Activated naive CD4-positive, alpha-beta T cell treated with anti-CD3 and anti-CD28 coated beads for 36 hours (primary cell): ENCODE measurements around the gene RBBP9. TPM values are rescaled to one million over a fixed set of nuclear protein-coding genes. Genes with fewer than 3 reads are reported as not detected.
A peak's percentile ranks its signal among the peaks of the same experiment; 100 is the strongest.

Experiments used
- CTCF ChIA-PET: fragments of 350-600 bp; sonication (Branson Sonifier 250); formaldehyde crosslinking; loops from one replicate; lab custom pipeline; 2021; ENCODE audit warnings: antibody characterized with exemption; lab: Charles Lee
- DNase-seq: peaks from one replicate; pipeline ENCODE4 v3.0.0-alpha.2; 2020
- H3K27ac Mint-ChIP-seq: one replicate; pipeline ENCODE4 v1.8.0; 2021; ENCODE audit warnings: mild to moderate bottlenecking, mixed read lengths
- H3K27me3 Mint-ChIP-seq: one replicate; pipeline ENCODE4 v1.8.0; 2021; ENCODE audit warnings: low read depth, mixed read lengths
- H3K36me3 Mint-ChIP-seq: one replicate; pipeline ENCODE4 v1.8.0; 2021; ENCODE audit warnings: low read depth, mixed read lengths
- H3K4me1 Mint-ChIP-seq: one replicate; pipeline ENCODE4 v1.8.0; 2021; ENCODE audit warnings: low read depth, mixed read lengths
- H3K4me3 Mint-ChIP-seq: one replicate; pipeline ENCODE4 v1.8.0; 2021; ENCODE audit warnings: mild to moderate bottlenecking, moderate library complexity, mixed read lengths
- H3K9me3 Mint-ChIP-seq: one replicate; pipeline ENCODE4 v1.8.0; 2021; ENCODE audit warnings: mixed read lengths
- intact Hi-C: fragments of 100-400 bp; cut with micrococcal nuclease; formaldehyde crosslinking; loops from one replicate; pipeline ENCODE4 v1.15.1; 2023
- total RNA-seq, 2 experiments: library from RNA; stranded (reverse); gene quantifications; one replicate each; pipeline ENCODE4 v1.2.3, GENCODE V29; 2021

Gene RBBP9
- 10 to 100 TPM; 17.3 to 18.1 TPM for total RNA-seq

DNA sequence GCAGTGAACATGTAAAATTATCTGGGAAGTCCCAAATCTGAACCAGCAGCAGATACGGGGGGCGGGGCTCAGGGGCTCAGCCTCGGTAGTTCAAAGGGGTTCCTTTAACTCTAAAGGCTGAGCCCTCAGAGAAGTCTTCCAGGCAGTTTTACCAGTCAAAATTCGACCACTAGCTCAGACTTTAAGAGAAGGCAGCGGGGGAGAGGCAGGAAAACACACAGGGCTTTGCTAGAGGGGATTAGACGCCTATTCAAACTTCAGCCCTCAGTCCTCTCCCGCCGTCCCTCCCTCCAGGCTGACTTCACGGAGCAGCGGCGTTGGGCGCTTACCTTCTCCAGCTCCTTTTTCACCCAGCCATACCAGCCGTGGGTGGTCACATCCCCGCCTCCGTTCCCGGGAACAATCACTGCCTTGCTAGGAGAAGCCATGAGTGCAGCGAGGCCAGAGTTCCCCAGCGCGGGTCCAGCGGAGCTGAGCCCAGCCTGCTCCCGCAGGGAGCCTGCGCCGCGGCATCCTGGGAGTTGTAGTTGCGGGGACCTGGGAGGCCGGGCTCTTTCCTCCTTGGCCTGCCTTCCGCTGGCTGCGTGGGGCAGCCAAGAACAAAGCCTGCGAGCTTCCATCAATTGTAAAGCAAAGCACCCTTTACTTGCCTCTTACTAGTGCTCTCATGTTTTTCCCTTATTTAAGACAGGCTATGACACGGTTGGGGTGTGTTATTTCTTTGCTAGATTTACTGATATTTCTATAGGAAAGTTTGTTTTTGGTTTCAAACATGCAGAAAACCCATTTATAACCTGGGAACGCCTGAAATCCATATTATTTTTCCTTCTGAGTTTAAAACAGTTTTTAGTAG lies at the start of gene RBBP9:
Gene RBBP9, minus strand, starts transcription at position 486 of the 853 bp plus-strand sequence. Its CDS starts 58 bp downstream, at position 428.
- no peaks in the 10 kb centered on the region for H3K9me3 Mint-ChIP-seq
- peak within 1 kb of the TSS; percentile 91 for H3K4me3 Mint-ChIP-seq
- intact Hi-C loops: loop anchor here (1.0 to 5.0 kb wide), 8 partner anchors 10 to 1770 kb away; partner anchors contain the start of genes DZANK1, MGME1, POLR3F and SEC23B
- peaks cover 8% of the 10 kb centered on the region for H3K36me3 Mint-ChIP-seq
- DNase-seq: peak; percentile 88
- H3K4me1 Mint-ChIP-seq: peaks cover 11% of the 10 kb centered on the region
- no peaks in the 10 kb centered on the region for H3K27me3 Mint-ChIP-seq
- CTCF ChIA-PET: interaction anchor here (1.3 to 2.9 kb wide), 4 partner anchors 10 to 30 kb away, joined by 3 to 15 read pairs (median 5); partner anchors contain the start of genes DZANK1, POLR3F and SEC23B
- H3K27ac Mint-ChIP-seq: peak within 1 kb of the TSS; percentile 84

DNA sequence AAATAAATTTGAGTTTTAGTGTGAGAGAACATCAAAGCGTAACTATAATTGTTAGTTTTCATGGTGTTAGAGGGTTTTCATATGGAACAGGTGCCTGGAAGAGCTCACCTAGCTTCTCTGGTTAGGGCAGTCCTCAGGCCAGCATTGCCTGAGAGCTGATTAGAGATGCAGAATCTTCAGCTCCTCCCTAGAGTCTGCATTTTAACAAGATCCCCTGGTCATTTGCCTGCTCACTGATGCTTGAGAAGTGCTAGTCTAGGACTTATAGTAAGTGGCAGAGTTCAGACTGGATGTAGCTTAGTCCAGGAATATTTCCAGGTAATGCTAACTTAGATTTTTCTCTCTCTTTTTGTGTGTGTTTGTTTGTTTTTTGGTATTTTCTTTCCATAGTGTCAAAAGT lies 48.5 kb upstream of the RBBP9 start:
- no peaks in the 10 kb centered on the region for H3K27me3 Mint-ChIP-seq
- no peak overlapping the region for H3K27ac Mint-ChIP-seq
- H3K36me3 Mint-ChIP-seq: peaks cover 42% of the 10 kb centered on the region
- H3K9me3 Mint-ChIP-seq: no peaks in the 10 kb centered on the region
- H3K4me3 Mint-ChIP-seq: no peak overlapping the region
- CTCF ChIA-PET: no interaction called here
- no peaks in the 10 kb centered on the region for H3K4me1 Mint-ChIP-seq
- intact Hi-C loops: no loop called here
- DNase-seq: no peak

DNA sequence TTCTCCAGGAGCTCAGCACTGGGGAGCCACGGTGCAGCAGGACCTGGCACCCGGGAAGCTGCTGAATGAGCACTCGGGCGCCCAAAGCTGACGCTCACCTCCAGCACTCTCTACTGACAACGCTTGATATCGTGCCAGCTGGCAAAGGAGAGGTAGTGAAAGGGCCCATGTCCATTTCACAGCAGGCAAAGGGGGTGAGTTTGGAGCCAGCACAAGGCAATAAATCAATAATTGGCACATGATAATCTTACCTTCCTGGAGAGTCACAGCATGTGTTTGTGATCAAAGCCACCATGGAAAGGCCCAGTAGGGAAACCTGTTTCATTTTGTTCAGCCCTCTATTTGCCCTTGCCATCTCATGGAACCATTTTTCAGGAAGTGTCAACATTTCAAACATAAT lies 46.9 kb upstream of the RBBP9 start:
- CTCF ChIA-PET: no interaction called here

DNA sequence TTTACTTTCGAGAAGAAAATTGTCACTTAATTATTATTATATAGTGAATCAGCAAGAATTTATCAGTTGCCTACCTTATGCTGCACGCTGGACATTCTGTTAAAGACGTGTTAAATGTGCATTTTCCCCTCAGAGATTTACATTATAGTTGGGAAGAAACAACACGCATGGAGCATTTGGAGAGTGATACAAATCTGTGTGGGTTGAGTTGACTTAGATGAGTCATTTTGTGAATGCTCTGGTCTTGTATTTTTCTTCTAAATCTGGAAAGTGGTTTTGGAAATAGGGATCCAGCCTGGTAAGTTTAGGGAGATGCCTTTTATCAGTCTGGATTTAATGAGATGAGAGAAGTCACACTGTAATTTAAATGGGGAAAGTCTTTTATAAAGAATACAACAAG lies 46.2 kb upstream of the RBBP9 start:
- no peak overlapping the region for H3K27ac Mint-ChIP-seq

More for the DNA sequence above, 46.9 kb upstream of the RBBP9 start:
- Mint-ChIP-seq H3K9me3 (no peaks in the 10 kb centered on the region), H3K27me3 (no peaks in the 10 kb centered on the region), H3K4me1 (no peaks in the 10 kb centered on the region), H3K36me3 (peaks cover 46% of the 10 kb centered on the region), H3K27ac (no peak overlapping the region), H3K4me3 (no peak overlapping the region)
- intact Hi-C loops: no loop called here
- no peak for DNase-seq

DNA sequence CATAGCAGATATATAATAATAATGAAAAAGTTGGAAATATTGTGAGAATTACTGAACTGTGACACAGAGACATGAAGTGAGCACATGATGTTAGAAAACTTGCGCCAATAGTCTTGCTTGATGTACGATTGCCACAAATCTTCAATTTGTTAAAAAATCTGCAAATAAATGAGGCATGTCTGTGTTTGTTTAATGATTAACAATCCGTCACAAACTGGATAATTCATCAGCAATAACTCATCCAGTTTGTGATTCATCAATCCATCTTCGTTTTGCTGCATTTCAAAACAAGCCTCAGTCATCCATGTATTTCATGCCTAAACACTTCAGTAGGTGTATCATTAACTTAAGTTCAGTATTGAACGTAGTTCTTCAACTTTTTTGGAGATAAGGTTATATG lies 44.7 kb upstream of the RBBP9 start:
- no peaks in the 10 kb centered on the region for H3K27me3 Mint-ChIP-seq
- H3K4me3 Mint-ChIP-seq: no peak overlapping the region
- intact Hi-C loops: no loop called here
- peaks cover 45% of the 10 kb centered on the region for H3K36me3 Mint-ChIP-seq
- CTCF ChIA-PET: no interaction called here
- no peak overlapping the region for H3K27ac Mint-ChIP-seq
- no peak for DNase-seq
- no peaks in the 10 kb centered on the region for H3K4me1 Mint-ChIP-seq
- H3K9me3 Mint-ChIP-seq: no peaks in the 10 kb centered on the region

More for the DNA sequence above, 46.2 kb upstream of the RBBP9 start:
- DNase-seq: no peak
- Mint-ChIP-seq H3K9me3 (no peaks in the 10 kb centered on the region), H3K27me3 (no peaks in the 10 kb centered on the region), H3K36me3 (peaks cover 44% of the 10 kb centered on the region), H3K4me1 (no peaks in the 10 kb centered on the region), H3K4me3 (no peak overlapping the region)
- CTCF ChIA-PET: no interaction called here
- intact Hi-C loops: no loop called here

DNA sequence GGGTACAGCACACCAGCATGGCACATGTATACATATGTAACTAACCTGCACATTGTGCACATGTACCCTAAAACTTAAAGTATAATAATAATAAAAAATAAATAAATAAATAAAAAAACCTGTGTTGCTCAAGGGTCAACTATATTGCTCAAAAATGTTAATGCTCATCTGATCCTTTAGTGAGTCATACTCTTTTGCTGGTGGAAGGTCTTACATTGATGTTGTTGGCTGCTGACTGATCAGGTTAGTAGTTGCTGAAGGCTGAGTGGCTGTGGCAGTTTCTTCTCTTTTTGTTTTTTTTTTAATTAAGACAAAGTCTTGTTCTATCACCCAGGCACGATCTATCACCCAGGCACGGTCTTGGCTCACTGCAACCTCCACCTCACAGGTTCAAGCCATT lies 40.6 kb upstream of the RBBP9 start:
- no peaks in the 10 kb centered on the region for H3K27me3 Mint-ChIP-seq
- no peaks in the 10 kb centered on the region for H3K9me3 Mint-ChIP-seq
- CTCF ChIA-PET: no interaction called here
- intact Hi-C loops: no loop called here
- peaks cover 45% of the 10 kb centered on the region for H3K36me3 Mint-ChIP-seq
- DNase-seq: no peak
- no peaks in the 10 kb centered on the region for H3K4me1 Mint-ChIP-seq
- H3K4me3 Mint-ChIP-seq: no peak overlapping the region
- no peak overlapping the region for H3K27ac Mint-ChIP-seq

DNA sequence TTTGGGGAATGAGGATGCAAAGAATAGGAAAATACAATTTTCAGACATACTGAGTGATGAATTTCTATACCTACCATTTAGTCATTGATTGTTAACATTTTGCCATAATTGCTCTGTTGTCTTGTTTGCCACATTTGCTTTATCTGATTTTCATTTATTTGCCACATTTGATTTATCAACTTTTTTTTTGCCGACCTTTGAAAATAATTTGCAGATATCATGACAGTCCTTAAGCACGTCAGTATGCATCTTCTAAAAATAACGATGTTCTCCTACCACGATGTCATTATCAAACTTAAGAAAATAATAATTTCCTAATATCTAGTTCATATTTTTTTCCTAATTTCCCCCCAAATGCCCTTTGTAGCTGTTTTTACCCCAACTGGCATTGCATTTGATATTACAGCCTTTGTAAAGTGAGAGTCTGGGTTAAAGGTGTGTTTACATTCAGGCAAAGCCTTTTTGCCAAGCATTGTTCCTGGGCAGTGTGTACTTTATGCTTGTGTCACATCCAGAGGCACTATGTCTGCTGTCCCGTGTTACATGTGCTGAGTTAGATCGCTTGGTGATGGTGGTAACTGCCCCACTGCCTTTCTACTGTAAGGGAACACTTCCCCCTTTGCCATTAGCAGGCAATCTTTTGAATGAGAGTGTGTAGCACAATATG lies 37.1 kb upstream of the RBBP9 start:
- intact Hi-C loops: no loop called here
- H3K4me3 Mint-ChIP-seq: no peak overlapping the region
- no peaks in the 10 kb centered on the region for H3K9me3 Mint-ChIP-seq
- CTCF ChIA-PET: no interaction called here
- no peak for DNase-seq
- no peaks in the 10 kb centered on the region for H3K4me1 Mint-ChIP-seq
- H3K27me3 Mint-ChIP-seq: no peaks in the 10 kb centered on the region
- H3K36me3 Mint-ChIP-seq: peaks cover 61% of the 10 kb centered on the region
- H3K27ac Mint-ChIP-seq: no peak overlapping the region

DNA sequence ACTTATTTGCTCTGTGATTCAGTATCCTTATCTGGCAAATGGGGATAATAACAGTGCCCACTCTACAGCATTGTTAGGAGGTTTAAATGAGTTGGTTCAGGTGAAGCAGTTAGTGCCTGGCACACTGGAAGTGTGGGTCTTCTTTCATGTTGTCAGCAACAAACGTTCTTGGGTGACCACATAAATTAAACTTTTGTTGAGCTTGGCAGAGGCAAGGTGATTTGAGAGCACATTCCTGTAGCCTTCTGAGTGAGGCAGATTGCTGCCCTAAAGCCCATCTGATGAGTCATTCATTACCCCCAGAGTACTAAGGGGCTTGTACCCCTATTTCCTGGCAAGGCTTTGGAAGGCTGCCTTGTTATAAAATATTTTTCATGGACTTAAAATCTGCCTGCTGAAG lies 36.5 kb upstream of the RBBP9 start:
- Mint-ChIP-seq H3K27ac (no peak overlapping the region), H3K27me3 (no peaks in the 10 kb centered on the region), H3K4me1 (no peaks in the 10 kb centered on the region), H3K9me3 (no peaks in the 10 kb centered on the region), H3K4me3 (no peak overlapping the region), H3K36me3 (peaks cover 66% of the 10 kb centered on the region)
- intact Hi-C loops: no loop called here
- CTCF ChIA-PET: no interaction called here
- DNase-seq: no peak

DNA sequence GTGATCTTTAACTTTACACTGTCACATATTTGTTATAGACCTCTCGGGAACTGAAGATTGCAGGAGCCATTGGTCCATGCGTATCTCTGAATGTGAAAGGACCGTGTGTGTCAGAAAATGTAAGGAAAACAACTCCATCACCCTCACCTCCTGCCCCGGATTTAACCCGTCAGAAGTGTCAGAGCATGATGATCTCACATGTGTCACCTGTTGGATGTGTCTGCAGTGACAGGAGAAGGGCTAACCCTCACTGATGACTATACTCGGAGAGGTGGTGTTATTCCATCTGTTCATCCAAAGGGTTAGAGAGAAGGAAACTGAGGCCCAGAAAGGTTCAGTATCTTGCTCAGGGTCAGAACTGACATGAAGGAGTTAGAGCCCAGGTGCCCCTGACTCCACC lies 35.6 kb upstream of the RBBP9 start:
- H3K27ac Mint-ChIP-seq: no peak overlapping the region
- intact Hi-C loops: no loop called here
- no peaks in the 10 kb centered on the region for H3K27me3 Mint-ChIP-seq
- H3K9me3 Mint-ChIP-seq: no peaks in the 10 kb centered on the region
- H3K4me1 Mint-ChIP-seq: no peaks in the 10 kb centered on the region
- peaks cover 65% of the 10 kb centered on the region for H3K36me3 Mint-ChIP-seq
- no peak overlapping the region for H3K4me3 Mint-ChIP-seq
- DNase-seq: no peak
- CTCF ChIA-PET: no interaction called here

DNA sequence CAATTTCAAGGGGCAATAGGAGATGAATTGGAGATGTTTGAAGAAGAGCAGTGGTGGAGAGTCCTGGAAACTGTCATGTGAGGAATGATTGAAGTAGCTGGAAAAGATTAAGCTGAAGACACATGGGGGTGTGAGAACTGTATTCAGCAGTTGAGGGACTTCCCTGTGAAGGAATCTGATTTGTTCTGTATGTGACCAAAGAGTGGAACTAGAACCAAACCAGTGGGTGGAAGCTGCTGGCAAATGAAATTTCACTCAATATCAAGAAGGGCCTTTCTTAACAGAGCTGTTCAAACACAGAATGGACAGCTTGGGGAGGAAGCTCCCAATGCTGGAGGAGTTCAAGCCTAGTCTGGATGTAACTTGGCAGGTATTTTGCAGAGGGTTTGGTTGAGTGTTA lies 32.0 kb upstream of the RBBP9 start:
- Mint-ChIP-seq H3K4me1 (no peaks in the 10 kb centered on the region), H3K36me3 (peaks cover 64% of the 10 kb centered on the region), H3K9me3 (no peaks in the 10 kb centered on the region), H3K27ac (no peak overlapping the region), H3K4me3 (no peak overlapping the region), H3K27me3 (no peaks in the 10 kb centered on the region)
- DNase-seq: no peak
- intact Hi-C loops: no loop called here
- CTCF ChIA-PET: interaction anchor here (1.3 to 2.1 kb wide), 2 partner anchors 18 to 117 kb away, joined by 3 to 5 read pairs; no protein-coding TSS in a partner anchor

DNA sequence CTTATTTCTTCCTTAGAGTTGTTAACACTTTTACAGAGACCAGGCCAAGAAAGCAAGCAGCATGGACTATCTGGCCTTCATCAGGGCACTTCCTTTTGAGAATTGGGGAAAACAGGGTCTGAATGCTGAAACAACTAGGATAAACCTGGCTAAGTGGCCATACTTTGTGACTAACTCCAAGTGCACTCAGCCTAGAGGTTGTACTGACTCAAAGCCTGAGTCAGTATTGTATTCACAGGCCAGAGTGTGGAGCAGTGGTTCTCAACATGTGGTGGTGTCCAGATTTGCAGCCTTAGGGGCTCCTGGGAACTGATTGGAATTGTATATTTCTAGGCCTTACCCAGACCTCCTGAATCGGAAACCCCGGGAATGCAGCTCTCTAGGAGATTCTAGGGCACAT lies 30.8 kb upstream of the RBBP9 start:
- Mint-ChIP-seq H3K36me3 (peaks cover 60% of the 10 kb centered on the region), H3K4me3 (no peak overlapping the region), H3K27me3 (no peaks in the 10 kb centered on the region), H3K4me1 (no peaks in the 10 kb centered on the region), H3K27ac (no peak overlapping the region), H3K9me3 (no peaks in the 10 kb centered on the region)
- intact Hi-C loops: no loop called here
- CTCF ChIA-PET: interaction anchor here (1.3 to 2.1 kb wide), 2 partner anchors 19 to 115 kb away, joined by 3 to 5 read pairs; no protein-coding TSS in a partner anchor
- no peak for DNase-seq

DNA sequence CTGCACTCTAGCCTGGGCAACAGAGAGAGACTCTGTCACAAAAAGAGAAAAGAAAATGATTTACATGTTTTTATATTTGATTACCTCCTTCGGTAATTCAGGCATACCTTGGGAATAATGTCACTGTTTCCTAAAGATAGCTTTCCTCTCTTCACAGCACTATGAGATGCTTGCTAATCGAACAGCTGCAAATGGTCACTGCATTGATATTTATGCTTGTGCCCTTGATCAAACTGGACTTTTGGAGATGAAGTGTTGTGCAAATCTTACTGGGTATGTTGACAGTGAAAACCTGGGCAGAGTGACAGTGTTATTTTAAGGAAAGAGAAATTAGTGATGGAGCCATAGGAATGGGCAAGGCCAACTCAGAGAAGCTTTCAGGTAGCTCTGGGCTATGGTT lies 30.3 kb upstream of the RBBP9 start:
- CTCF ChIA-PET: interaction anchor here (0.6 to 2.1 kb wide), 2 partner anchors 114 to 115 kb away, joined by 5 to 6 read pairs; no protein-coding TSS in a partner anchor
- H3K4me1 Mint-ChIP-seq: no peaks in the 10 kb centered on the region
- H3K9me3 Mint-ChIP-seq: no peaks in the 10 kb centered on the region
- peaks cover 55% of the 10 kb centered on the region for H3K36me3 Mint-ChIP-seq
- no peaks in the 10 kb centered on the region for H3K27me3 Mint-ChIP-seq
- intact Hi-C loops: no loop called here
- no peak for DNase-seq
- no peak overlapping the region for H3K4me3 Mint-ChIP-seq
- no peak overlapping the region for H3K27ac Mint-ChIP-seq
